ENCODE results near the gene KCNG4.
"Not testable (repeated sequence)": the region's sequence is repeated elsewhere in the genome, so short reads cannot be mapped to it uniquely, and the experiment has no call there.

KCNG4 gene

DNA sequence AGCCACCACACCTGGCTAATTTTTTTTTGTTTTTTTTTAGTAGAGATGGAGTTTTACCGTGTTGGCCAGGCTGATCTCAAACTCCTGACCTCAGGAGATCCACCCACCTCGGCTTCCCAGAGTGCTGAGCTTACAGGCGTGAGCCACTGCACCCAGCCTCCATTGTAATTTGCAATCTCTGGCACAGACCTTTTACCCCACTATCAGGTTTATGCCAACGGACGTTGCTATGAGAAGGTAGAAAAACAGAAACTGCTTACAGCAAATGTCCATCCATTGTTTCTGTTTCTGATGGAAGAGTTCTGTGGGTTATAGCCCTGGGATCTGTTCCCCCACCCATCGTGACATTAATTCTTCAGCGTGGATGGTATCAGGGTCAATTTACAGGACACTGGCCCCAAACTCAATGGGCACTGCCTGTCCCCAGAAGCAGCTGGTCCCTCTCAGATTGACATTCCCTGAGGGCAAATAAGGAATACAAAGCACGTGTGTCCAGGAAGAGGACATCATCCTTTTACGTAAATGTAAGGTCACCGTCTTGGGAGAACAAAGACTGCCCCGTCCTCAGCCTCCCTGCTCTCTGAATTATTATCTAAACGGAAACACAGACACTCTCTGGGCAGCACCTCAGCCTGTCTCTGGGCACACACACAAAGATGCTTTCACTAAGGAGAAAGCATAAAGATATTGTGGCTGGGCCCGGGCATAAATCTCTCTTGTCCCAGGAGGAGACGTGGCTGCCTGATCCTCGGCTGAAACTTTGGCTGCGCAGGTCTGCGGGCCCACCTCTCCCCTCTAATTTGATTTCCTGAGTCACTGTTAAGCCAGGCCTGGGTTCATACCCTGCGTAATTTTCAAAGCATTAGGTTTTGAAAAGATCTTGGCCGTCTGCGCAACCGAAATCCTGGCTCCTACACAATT, 5.2 kb downstream of the KCNG4 start:
- no peak for DNase-seq (ENCODE audit: low read depth in 2 of 2)

DNA sequence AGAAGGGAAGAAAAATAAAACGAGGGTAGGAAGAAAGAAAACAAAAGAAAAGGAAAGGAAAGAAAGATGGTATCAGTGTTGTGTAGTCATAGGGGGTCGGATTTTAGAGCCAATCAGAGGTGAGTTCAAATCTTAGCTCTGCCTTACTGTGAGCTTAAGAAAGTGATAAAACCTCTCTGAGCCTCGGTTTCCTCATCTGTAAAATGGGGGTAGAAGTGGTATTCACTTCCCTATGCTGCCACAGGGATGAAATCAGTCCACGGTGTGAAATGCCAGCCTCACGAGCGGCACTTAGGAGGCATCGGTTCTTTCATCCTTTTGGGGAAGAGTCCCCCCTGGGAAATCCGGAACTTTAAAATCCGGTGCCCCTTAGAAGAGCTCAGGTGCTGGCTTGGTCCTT, 6.1 kb downstream of the KCNG4 start:
- no peak for DNase-seq (ENCODE audit: low read depth in 2 of 2)

DNA sequence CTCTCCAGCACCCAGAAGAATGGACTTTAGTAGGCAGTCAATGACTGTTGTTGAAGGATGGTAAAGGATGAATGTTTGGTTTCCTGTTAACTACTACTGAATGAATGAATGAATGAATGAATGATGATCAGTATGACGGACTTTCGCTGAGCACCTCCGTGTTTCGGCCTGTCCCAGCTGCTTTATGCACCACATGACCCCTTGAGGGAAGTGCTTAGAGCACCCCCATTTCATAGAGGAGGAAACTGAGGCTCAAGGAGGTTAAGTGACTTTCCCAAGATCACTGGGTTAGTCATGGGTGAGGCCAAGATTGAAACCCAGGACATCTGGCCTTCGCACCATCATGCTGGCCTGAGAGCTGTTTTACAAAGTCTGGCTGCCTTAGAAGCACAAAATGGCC, 6.8 kb downstream of the KCNG4 start:
- DNase-seq (ENCODE audit: low read depth in 2 of 2) = no peak

DNA sequence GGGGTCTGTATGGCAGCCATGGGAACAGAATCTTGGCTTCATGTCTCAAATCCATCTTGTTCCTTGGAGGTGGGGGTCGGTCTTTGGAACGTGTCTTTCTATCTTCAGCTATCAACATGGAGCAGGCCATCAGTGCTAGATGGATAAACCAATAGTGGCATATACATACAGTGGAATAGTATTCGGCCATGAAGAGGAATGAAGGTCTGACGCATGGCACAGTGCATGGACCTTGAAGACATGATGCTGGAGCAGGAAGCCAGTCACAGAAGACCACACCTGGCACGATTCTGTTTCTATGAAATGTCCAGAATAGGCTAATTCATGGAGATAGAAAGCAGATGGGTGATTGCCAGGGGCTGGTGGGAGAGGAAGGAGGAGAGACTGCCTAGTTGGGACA, 7.8 kb downstream of the KCNG4 start:
- no peak for DNase-seq (ENCODE audit: low read depth in 2 of 2)

DNA sequence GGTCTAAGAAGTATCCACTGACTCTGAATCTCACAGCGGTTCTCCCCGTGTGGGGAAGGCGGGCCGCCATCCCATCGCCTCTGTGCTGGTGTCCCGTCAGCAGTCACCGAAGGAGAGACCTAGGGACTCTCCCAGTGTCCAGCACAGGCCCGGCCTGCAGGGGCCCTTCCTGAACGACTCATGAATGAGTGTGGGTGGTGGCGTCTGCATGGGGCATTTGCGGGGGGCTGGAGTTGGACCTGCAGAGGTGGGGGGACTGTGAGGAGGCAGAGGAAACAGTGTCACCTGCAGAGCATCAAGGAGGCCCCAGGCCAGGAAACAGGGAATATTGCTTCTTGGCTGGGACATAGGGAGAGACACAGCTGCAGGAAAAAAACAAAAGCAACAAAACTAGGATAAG, 10.3 kb downstream of the KCNG4 start:
- no peak for DNase-seq (ENCODE audit: low read depth in 2 of 2)

DNA sequence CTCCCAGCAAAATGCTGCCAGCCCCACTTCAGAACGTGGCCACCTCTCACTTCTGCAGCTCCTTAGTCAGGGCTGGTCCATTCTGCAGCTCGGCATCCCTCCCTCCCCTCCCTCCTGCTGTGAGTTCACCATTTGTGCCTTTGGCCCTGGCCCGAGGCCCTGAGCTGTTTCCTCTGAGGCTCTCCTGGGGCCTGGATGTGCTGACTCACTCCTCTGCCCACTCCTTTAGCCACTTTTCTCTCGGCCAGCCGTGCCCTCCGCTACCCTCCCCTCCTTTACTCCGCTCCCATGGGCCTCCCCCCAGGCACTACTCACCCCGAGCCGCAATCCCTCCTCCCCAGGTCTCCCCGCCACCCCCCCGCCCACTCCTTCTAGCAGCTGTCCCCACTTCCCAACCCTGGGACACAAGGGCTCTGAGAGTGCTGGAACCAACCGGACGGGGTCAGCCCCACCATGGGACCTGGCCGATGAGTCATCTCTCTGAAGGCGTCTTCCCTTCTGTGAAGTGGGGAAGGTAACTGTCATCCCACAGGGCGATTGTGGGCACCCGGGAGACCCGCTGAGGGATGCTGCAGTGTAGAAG, 11.5 kb downstream of the KCNG4 start:
- DNase-seq (ENCODE audit: low read depth in 2 of 2) = no peak

DNA sequence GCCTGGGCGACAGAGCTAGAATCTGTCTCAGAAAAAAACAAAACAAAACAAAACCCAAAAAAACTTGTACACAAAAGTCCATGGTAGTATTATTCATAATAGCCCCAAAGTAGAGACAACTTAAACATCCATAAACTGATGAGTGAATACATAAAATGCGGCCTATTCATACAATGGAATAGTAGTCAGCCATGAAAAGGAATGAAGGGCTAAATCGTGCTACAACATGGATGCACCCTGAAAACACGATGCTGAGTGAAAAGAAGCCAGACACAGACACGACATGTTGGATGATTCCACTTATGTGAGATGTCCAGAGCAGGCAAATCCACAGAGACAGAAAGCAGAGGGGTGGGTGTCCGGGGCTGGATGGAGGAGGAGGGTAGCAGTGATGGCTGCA, 12.3 kb downstream of the KCNG4 start:
- no peak for DNase-seq (ENCODE audit: low read depth in 2 of 2)

DNA sequence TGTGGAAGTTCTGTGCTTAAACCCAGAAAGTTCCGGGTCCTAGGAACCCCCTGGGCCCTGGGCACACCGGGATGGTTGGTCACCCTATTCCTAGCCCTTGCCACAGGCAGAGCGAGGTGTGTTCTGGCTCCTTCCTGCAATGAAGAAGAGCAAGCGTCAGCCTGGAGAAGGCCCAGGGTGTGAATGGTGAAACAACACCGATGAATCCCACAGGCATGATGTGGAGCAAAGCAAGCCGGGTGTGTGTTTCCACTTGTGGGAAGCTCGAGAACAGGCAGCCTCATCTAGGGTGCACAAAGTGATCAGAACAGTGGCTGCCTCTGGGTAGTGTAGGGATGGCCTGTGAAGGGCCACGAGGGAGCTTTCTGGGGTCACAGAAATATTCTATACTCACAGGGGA, 13.8 kb downstream of the KCNG4 start:
- no peak for DNase-seq (ENCODE audit: low read depth in 2 of 2)

DNA sequence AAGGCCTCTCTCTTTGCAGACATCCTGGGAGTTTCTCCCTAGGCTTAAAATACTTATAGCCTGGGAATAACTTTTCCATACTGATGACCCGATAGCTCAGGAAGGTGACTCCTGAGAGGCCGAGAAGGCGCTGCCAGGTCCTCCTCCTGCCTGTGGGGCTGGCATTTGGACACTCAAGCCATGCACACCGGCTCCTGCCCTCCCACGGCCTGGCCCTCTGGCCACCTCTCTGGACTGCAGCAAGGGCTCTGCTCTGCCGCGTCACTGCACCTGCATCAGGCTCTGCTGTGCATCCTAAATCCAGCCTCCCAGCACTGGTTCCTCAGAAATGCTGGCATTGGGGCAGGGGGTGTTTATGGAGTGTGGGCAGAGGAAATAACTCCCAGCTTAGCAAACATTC, 14.2 kb downstream of the KCNG4 start:
- no peak for DNase-seq (ENCODE audit: low read depth in 2 of 2)

DNA sequence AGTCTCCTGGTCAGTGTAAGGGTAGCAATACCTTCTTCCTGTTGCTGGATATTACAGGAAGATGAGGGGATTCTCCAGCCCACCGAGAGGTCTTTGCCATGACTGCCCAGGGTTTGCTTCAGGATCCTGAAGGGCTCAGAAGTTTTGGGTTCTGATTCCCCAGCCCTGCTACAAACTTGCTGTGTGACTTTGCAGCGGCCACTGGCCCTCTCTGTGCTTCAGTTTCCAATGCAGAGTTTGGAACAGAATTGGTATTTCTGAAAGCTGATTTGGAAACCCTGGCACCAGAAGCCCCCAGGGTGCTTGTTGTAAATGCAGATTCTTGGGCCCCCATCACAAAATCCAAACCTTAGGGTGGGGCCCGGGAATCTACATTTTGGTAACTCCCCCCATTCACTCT, 14.7 kb downstream of the KCNG4 start:
- no peak for DNase-seq (ENCODE audit: low read depth in 2 of 2)

DNA sequence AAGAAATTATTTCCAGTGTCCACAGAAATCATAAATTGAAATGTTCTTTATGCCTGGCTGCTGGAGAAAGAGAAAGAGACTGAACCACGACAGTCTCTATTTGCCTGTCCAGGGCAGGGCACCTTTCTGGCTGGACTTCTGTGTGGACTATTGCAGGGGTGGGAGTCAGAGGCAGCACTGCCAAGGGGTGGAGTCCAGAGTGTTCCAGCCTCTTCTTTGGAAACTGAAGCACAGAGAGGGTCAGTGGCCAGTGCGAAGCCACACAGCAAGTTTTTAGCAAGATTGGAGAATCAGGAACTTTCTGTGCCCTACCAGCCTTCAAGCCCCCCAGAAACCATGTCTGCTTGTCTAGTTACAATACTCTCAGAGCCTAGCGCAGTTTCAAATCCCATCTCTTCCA, 15.3 kb downstream of the KCNG4 start:
- no peak for DNase-seq (ENCODE audit: low read depth in 2 of 2)

DNA sequence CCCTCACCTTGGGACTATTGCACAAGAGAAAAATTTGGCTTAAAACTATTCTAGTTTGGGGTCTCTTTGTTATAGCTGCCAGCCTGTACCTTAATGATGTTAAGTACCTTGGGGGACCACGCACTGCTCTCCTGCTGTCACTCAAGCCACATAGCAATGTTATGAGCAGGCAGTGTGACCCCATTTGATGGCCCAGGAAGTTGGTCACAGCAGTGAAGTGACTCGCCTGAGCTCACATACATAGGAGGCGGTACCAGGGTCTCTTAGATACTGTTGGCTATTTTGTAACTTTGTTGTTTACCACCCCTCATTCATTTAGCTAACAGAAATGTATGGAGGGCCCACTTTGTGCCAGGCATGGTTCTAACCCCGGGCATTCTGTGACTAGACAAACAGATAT, 16.4 kb downstream of the KCNG4 start:
- DNase-seq (ENCODE audit: low read depth in 2 of 2) = no peak

GRCh38 chr16:84220851-84221250, 19.0 kb downstream of the KCNG4 start:
- no peak for DNase-seq (ENCODE audit: low read depth in 2 of 2)

GRCh38 chr16:84218956-84219355, 20.9 kb downstream of the KCNG4 start:
- no peak for DNase-seq (ENCODE audit: low read depth in 2 of 2)

DNA sequence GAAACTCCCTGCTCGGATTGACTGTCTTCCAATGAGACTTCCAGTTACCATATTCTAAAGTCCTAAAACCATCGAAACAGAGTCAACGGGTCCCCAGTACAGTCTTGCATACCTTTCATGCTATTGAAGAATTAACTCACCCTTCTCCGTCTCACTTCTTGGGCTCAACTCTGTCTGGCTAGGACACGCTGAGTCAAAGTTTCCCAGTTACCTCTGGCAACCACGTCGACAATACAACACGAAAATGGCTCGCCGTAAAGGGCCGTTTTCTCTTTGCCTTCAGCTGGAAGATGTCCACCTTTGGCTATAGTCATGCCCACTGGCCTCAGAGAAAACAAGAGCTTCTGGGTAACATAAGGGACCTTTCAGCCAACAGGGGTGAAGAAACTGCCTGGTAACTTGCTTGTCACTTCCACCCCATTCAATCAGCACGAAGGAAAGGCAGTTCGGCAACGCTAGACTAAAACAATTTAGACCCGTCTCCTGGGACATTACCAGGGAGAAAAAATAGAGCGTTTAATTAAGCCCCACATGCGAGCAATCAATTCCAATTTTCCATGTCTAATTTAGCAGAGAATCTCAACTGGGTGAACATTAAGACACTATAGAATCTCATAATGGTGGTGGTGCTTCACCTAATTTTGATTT, 21.5 kb downstream of the KCNG4 start:
- no peak for DNase-seq (ENCODE audit: low read depth in 2 of 2)

- not testable (repeated sequence) for DNase-seq (ENCODE audit: low read depth in 2 of 2)
Observed at GRCh38 chr16:84216144-84216543, 23.7 kb downstream of the KCNG4 start.

DNA sequence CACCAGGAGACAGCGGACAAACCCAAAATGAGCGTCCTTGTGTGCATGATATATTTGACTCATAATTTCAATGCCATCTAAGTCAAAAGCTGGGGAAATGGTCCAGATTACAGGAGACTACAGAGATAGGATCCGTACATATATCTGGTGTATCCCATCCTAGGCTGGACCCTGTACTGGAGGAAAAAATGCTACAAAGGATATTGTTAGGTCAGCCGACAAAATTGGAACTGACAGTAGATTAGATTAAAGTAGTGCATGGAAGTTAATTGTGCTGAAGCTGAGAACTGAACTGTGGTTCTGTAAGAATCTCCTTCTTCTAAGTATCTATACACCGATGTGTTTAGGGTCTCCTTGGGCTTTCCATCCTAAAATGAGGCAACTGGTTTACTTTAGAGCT, 24.3 kb downstream of the KCNG4 start:
- no peak for DNase-seq (ENCODE audit: low read depth in 2 of 2)

GRCh38 chr16:84214451-84215066, 25.3 kb downstream of the KCNG4 start:
- no peak for DNase-seq (ENCODE audit: low read depth in 2 of 2)

DNA sequence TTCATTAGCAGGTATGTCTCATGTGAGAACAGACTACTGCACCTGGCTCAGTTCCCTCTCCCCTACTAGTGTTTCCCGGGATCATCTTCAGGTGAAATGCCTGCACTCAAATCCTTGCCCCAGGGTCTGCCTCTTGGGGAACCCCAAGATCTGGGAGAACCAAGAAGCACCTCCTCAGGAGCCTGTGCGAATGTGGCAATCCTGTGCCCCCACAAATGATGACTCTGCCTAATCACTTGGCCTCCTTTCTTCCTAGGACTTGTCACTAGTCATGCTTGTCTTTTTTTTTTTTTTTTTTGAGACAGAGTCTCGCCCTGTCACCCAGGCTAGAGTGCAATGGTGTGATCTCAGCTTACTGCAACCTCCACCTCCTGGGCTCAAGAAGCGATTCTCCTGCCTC, 27.2 kb downstream of the KCNG4 start:
- no peak for DNase-seq (ENCODE audit: low read depth in 2 of 2)

DNA sequence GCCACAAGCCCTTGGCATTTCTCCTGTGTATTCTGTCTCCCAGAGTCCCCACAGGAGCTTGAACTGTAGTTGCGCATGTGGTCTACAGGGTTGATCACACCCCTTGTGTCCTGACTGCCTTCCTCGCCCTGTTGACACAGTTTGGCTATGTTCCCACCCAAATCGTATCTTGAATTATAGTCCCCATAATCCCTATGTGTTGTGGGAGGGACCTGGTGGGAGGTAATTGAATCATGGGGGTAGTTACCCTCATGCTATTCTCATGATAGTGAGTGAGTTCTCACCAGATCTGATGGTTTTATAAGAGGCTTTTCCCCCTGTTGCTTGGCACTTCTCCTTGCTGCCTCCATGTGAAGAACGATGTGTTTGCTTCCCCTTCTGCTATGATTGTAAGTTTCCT, 27.7 kb downstream of the KCNG4 start:
- DNase-seq (ENCODE audit: low read depth in 2 of 2) = no peak

DNA sequence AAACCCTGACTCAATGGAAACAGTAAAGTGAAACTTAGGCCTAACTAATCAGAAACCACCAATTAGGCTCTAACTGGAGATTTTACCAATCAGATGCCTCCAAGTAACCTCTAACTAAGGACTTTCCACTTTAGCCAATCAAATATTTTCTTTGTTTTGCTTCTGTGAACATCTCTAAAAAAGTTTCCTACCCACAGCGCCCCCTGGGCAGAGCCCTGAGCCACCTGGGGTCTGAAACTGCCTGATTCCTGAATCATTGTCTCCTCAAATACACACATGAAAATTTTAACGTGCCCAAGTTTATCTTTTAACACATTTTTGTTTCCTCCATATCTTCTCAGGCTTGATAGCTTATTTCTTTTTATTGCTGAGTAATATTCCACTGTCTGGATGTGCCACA, 29.8 kb downstream of the KCNG4 start:
- DNase-seq (ENCODE audit: low read depth in 2 of 2) = no peak

DNA sequence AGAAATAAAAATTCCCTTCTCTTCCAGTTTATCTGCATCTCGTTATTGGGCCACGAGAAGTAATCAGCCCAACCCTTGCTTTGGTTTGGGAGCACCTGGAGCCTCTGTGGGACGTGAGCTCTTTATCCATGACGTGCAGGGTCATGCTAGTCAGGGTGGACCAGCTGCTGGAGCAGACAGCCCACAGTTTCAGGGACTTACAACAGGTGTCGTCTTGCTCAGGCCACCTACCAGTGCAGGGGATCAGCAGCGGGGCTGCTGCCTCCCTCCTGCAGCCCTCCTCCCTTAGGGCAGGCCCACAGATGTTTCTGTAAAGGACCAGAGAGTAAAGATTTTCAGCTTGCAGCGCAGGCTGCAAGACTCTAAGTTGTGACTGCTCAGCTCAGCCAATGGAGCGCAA, 31.9 kb downstream of the KCNG4 start:
- DNase-seq (ENCODE audit: low read depth in 2 of 2) = no peak

DNA sequence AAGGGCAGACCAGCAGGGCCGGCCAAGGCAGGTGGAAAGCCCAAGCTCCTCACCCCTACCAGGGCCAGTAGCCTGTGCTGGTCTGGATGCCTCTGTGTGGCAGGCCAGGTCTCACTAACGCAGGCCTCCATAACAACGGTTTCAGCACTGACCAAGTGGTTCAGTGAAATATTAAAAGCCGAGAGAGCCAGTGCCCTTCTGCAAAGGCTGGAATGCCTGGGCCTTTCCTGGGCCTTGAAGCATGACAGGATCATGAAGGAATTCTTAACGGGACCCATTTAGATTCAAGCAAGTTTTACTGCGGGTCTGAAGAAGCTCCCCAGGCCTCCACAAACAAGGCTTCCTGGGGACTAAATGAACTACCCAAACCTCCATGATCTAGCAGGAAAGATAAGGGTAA, 32.6 kb downstream of the KCNG4 start:
- no peak for DNase-seq (ENCODE audit: low read depth in 2 of 2)
